HG03558 (cell line): ENCODE data around the gene ULK3.

Experiments
- ATAC-seq: cut with Tn5 transposase; IDR thresholded peaks from one replicate; pipeline ENCODE4 v1.9.1; 2021; ENCODE audit warnings: moderate number of reproducible peaks; ENCODE audit not compliant: unreplicated experiment; ENCODE audit errors: extremely low read depth

The ULK3 gene

DNA sequence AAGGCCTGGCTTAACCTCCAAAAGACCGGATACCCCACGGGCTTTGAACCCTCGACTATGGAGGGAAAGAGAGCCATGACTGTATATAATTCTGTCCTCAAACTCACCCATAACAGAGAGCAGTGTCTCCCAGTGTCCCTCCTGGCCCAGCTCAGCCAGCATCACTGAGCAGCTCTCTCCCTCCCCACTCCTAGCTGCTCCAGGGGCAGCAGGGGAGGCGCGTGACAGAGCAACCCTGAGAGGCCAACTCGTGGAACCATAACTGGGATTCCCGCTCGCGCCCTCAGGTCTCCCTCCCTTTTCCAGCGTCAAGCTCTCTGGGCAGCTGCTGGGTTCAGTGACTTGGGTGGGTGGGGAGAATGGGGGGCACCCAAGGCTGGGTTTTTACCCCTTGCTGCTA is 17.1 kb downstream of the ULK3 start:
- no peak for ATAC-seq

DNA sequence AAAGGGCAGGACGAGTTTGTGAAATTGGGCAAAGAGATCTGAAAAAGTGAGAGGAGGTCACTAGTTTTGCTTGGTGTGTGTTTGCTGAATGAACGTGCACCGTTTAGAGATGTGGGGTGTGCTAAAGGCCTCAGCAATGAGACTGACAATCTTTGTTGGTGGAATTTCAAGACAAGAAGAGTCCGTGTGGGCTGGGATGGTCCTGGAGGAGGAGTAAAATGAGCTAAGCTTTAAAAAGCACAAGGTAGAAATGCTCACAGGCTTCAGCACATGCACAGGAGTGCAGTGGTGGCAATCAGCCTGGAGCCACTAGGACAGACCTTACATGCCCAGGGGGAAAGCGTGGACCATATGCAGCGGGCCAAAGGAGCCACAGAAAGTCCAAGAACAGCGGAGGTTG is 18.0 kb downstream of the ULK3 start:
- no peak for ATAC-seq

DNA sequence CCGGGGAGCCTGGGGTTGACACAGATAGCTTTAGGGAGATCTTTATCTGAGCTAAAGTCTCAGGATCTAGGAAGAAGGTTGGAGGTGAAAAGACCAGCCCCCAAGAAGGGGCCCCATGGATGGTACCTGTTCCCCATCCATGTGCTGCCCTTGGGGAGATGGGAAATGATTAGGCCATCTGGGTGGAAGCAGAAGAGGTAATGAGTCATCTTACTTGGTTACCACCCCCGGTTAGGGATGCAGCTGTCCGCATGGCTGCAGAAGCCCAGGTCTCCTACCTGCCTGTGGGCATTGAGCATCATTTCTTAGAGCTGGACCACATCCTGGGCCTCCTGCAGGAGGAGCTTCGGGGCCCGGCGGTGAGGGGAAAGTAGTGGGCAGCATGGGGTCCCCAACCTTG is 19.6 kb downstream of the ULK3 start:
- no peak for ATAC-seq

DNA sequence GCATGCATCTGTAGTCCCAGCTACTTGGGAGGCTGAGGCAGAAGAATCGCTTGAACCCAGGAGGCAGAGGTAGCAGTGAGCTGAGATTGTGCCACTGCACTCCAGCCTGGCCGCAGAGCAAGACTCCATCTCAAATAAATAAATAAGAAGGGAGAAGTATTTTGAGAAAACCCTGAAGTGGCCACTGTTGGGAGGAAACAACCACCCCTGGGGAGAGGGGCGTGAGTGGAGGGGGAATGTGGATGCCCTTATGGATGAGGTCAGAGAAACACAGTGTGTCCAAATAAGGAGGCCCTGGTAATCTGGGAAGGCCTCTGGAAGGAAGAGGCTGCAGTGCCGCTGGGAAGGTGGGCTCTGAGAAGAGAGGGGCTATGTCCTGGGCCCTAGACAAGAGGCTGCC is 20.7 kb downstream of the ULK3 start:
- no peak for ATAC-seq

DNA sequence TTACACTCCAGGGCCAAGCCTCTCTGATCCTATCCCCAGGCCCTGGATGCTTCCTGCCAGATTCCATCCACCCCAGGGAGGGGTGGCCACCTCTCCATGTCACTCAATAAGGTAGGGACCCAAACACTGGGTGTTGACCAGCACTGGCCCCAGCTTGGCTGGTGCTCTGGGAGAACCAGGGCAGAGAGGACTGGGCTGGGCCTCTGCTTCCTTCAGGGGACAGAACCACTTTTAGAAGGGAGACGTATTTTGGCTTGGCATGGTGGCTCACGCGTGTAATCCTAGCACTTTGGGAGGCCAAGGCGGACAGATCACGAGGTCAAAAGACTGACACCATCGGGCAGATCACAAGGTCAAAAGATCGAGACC is 21.2 kb downstream of the ULK3 start:
- no peak for ATAC-seq

DNA sequence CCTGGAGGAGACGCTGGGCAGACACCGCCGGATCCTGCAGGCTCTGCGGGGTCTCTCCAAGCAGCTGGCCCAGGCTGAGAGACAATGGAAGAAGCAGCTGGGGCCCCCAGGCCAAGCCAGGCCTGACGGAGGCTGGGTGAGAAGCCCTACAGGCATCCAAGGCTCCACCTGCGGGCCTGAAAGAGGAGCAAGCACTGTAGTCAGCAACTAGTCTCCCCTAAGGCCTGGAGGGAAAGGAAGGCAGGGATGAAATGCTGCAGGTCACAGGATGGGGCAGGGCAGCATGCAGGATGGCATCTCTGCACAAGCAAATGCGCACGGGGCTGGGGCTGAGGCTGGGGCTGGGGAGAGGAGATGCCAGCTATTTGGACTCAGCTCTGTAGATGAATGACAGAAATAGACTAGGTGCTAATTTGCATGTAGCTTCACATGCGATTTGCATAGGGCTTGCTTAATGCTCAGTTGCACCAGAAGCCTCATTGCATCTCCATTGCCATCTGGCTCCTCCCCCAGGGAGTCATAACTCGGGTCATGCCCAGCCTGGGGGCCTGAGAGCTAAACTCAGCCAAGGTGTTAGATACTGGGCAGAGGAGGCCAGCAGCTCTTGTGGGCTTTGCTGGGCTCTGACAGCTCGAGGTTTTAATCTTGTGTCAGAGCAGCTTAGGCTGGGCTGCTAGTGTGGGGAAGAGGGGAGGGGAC is 21.7 kb downstream of the ULK3 start:
- ATAC-seq, result no peak

DNA sequence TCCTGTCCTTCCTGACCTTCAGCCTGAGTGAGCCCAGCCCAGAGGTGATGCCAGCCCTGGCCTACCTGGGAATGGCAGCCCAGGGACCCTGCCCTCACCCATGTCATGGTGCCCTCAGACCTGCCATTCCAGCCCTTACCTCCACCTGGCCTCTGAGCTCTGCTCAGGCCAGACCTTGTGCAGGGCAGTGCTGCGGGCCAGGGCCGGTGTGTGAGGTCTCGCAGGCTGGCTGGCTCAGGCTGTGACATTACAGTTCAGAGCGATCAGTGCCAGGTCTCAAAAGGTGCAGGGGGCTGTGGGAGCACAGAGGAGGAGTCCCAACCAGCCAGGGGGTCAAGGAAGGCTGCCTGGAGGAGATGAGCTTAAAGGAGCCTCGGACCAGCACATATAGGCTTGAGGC is 22.9 kb downstream of the ULK3 start:
- ATAC-seq, result no peak

DNA sequence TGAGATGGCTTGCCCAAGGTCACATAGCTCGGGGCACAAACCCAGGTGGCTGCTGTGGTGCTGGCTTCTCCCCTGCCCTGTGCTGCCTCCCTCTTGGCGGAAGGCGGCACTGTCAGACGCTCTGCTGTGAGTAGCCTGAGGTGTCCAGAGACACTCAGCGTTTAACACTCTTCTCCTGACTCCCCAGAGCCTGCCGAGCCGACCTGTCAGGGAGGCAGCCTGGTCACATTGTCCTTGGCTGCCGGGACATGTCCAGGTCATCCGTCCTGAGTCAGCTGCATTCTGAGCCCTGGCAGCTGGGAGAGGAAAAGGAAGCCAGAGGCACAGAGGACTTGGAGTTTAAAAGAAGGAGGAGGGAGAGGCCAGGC is 25.6 kb downstream of the ULK3 start:
- ATAC-seq, result no peak

DNA sequence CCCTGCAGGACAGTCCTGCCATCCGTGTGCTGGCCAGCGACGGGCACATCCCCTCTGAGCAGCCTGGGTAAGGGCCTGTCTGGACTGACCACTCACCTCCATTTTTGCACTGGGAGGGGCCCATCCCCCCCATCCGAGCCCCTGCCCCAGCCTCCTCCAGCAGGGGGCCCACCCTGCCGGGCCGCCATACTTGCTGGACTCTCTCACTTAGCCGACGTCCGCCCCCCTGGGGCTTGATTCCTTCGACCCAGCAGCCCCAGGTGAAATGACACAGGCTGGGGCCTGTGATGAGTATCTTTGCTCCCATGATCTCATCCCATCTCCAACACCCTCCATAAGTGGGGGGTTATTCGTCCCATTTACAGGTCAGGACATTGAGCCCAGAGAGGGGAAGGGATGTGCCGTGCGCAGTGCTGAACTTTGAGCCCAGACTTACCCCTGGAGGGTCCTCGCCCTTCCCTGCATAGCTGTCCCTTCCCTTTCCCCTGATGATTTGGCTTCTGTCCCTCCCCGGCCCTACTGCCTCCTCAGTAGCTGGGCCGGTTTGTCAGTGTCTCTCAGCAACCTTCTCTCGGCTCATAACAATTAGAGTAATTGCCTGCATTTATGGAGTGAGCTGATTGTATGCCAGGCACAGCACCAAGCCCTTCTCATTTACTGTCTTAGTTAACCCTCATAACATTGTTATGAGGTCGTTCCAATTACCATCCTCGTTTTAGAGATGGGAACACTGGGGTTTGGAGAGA is 26.2 kb downstream of the ULK3 start:
- no peak for ATAC-seq

DNA sequence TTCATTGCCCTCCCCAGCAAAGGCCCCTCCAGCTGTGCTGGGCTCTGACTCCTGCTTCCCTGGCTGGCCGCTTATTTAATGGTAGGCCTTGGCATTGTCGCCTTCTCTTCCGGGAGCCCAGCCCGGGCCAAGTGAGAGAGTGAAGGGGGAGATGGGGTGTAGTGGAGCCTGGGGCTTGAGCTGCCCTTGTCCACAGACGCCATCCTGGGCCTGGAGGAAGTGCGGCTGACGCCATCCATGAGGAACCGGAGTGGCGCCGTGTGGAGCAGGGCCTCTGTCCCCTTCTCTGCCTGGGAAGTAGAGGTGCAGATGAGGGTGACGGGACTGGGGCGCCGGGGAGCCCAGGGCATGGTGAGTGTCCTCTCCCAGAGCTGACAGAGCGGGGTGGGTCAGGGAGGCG is 27.0 kb downstream of the ULK3 start:
- ATAC-seq, result no peak

DNA sequence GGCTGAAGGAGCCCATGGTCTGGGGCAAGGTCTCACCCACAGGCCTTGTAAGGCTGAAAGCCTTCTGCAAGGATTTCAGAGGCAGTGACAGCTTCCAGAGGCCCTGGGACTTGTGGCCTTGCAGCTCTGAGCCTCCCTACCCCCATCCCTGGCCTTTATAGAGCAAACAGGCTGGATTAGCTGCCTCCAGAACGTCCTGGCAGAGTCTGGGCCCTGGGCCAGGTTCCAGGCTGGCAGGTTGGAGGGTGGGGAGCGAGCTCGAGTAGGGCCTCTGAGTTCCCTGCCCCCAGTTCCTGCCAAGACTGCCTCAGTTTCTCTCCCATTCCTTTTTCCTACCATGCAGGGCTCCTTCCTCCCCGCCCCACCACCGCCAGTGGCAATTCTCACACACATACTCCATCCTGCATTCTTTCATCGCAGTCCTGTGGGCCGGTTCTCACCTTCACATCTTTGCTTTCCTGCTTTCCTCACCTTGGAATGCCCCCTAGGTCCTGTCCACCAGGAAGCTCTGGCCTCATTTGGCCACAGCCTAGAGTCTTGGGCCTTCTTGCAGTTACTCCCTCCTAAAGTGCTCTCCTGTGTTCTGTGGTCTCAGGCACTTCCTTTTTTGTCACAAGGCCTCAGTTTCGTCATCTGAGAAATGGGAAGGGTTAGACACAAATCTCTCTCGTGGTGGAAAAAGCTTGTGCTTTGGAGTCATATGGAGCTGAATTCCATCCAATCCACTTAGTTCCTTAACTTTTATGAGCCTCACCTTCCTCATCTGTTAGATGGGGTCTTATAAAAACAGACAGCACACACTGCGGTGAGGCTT is 27.6 kb downstream of the ULK3 start:
- ATAC-seq, result no peak

DNA sequence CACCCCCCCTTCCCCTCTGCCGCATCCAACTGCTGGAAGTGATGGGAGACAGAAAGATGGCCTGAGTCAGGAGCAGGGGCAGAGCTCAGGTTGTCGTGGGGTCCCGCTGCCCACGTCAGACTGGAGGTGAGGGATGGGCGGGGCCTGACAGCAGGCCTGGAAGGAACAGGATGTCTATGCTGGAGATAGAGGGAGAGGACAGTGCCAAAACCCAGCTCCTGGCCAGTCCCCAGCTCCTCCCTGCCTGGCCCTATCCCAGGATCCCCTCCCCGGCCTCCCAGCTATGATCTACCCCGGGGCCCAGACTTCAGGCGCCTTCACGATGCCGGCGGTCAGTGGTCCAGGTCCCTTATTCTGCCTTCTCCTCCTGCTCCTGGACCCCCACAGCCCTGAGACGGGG is 30.4 kb downstream of the ULK3 start, which contains the start of gene LMAN1L:
Gene LMAN1L, plus strand, starts transcription at position 303 of the 400 bp plus-strand sequence. Its CDS starts 20 bp downstream, at position 323.
- ATAC-seq, result no peak

DNA sequence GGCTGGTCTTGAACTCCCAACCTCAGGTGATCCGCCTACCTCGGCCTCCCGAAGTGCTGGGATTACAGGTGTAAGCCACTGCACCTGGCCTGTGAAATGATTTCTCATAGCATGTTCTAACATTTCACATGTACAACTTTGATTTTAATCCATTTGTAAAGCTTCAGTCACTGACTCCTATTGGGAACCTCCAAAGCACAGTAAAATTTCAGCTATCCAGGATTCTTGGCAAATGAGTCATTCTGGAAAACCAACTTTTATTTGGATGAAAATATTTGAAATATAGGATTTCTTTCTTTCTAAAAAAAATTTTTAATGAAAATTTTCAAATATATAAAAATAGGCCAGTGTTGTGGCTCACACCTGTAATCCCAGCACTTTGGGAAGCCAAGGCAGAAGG is 33.0 kb downstream of the ULK3 start:
- no peak for ATAC-seq

DNA sequence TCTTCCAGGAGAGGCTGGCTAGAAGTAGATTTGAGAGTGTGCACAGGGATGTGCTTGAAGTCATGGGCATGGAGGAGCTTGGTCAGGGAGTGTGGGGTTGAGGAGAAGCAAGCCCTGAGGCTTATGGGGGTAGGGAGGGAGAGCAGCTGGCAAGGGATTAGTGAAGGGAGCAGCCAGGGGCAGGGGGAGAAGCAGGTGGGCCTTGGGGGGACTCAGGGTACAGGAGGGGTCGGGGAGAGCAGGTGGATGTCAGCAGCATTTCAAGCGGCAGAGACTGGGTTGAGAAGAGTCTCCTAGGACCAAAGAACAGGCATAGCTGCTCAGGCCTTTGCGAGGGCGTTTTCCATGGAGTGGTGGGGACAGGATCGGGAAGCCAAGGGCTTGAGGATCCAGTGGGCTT is 33.7 kb downstream of the ULK3 start:
- no peak for ATAC-seq

DNA sequence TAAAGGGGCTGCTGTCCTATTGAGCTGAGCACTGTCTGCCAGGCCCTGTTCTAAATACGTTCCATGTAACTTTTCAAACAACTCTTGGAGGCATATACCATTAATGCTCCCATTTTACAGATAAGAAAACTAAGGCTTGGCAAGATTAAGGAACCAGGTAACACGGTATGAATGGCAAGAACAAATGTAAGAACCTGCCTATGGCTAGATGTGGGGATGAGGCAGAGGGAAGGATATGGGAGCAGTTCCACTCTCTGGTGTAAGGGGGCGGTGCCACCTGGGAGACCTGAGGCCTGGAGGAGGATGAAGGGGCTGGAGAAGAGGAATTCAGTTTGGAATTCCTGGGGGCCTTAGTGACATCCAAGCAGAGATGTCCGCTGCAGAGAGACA is 34.1 kb downstream of the ULK3 start:
- no peak for ATAC-seq

DNA sequence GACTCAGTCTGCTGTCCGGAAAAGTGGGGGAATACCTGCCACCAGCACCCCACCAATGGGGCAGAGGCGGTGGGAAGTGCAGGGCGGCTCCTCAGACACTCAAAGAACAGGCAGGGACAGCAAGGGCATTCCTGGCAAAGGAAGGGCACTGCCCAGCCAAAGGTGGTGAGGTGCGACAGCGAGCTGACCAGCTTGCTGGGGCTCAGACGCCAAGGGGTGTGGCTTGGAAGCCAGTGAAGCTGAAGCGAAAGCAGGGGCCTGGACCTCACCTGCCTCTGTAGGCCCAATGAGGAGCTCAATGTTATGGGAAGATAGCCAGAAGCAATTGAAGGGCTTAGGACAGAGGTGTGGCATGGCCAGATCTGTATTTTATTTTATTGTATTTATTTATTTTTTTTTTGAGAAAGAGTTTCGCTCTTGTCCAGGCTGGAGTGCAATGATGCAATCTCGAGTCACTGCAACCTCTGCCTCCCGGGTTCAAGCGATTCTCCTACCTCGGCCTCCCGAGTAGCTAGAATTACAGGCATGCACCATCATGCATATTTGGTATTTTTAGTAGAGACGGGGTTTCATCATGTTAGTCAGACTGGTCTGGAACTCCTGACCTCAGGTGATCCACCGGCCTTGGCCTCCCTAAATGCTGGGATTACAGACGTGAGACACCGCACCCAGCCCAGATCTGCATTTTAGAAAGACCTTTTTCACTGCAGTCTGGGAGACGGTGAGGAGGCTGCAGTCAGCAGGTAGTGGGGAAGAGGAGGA is 34.7 kb downstream of the ULK3 start:
- no peak for ATAC-seq

DNA sequence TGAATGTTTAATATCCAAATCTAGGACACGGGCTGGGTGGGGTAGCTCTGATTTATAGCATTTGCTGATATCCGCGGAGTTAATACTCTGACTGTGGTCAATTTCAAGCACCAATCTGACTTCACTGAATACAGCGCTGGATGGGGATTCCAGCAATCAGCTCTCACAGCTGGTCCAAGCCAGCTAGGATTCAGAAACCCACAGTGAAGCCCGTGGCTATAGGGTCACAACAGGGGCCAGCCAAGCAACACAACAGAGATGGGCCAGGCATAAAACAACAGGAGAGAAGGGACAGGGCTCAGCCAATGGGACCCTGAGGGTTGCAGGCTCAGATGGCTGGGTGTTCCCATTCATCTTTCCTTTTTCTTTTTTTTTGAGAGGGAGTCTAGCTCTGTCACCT is 35.7 kb downstream of the ULK3 start:
- ATAC-seq, result no peak

DNA sequence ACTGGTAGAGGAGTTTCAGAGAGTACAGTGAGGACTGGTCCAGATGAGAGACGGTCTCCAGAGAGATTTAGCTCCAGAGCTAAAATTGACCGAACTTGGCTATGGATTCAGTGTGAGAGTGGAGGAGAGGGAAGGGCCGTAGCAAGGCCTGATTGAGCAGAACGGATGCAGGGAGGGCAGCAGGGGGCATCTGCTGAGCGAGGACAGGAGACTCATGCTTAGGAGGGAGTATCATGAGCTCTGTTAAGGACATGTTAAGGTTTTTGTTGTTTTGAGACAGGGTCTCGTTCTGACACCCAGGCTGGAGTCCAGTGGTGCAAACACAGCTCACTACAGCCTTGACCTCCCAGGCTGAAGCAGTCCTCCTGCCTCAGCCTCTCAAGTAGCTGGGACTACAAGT is 38.0 kb downstream of the ULK3 start:
- ATAC-seq, result no peak

DNA sequence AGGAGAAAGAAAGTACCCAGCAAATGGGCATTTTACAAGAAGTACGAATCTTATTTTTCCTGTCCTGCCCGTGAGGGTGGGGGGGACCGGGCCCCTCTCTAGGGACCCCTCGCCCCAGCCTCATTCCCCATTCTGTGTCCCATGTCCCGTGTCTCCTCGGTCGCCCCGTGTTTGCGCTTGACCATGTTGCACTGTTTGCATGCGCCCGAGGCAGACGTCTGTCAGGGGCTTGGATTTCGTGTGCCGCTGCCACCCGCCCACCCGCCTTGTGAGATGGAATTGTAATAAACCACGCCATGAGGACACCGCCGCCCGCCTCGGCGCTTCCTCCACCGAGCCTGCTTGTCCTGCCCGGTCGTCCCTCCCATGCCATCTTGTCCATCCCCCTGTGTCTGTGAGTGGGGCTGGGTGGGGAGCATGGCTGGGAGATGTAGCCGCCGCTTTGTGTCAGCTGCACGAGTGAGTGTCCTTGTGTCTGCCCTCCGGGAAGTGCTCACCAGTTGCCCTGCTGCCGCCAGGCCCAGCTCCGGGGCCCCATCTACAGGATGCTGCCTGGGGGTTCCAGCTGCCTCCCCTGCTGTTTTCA is 40.0 kb downstream of the ULK3 start:
- no peak for ATAC-seq

DNA sequence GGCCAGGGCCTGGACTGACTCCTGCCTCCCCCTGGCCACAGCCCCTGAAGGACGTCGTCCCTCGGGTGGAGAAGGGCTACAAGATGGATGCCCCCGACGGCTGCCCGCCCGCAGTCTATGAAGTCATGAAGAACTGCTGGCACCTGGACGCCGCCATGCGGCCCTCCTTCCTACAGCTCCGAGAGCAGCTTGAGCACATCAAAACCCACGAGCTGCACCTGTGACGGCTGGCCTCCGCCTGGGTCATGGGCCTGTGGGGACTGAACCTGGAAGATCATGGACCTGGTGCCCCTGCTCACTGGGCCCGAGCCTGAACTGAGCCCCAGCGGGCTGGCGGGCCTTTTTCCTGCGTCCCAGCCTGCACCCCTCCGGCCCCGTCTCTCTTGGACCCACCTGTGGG is 40.7 kb downstream of the ULK3 start:
- no peak for ATAC-seq
